DOHH2 (cell line): ENCODE results near the gene USP30.

Experiments
- H3F3A ChIP-seq: fragments of 200-600 bp; sonication (generic), shearing (Covaris generic); 2 replicates; pipeline ENCODE4 v1.6.0; 2016; ENCODE audit warnings: antibody characterized with exemption, mild to moderate bottlenecking; ENCODE audit not compliant: control insufficient read depth, insufficient read depth
- H3K27ac ChIP-seq: fragments of 200-600 bp; sonication (generic); 2 replicates; pipeline ENCODE4 v1.5.1; 2014; ENCODE audit warnings: low read depth, mild to moderate bottlenecking, low read length, moderate library complexity
- H3K27me3 ChIP-seq: fragments of 200-600 bp; sonication (generic); 2 replicates; pipeline ENCODE4 v1.6.1; 2014; ENCODE audit warnings: mild to moderate bottlenecking, low read length, mixed read lengths; ENCODE audit not compliant: control insufficient read depth
- H3K36me3 ChIP-seq: fragments of 200-600 bp; sonication (generic); 2 replicates; pipeline ENCODE4 v1.6.1; 2014; ENCODE audit warnings: mild to moderate bottlenecking, low read length, moderate library complexity, mixed read lengths; ENCODE audit not compliant: control insufficient read depth
- H3K4me1 ChIP-seq: fragments of 200-600 bp; sonication (generic); 2 replicates; pipeline ENCODE4 v1.6.1; 2014; ENCODE audit warnings: mild to moderate bottlenecking, low read length, mixed read lengths; ENCODE audit not compliant: control insufficient read depth
- H3K4me2 ChIP-seq: fragments of 200-600 bp; sonication (generic); 2 replicates; pipeline ENCODE4 v1.6.0; 2014; ENCODE audit warnings: mild to moderate bottlenecking, low read length, moderate library complexity
- H3K4me3 ChIP-seq: fragments of 200-600 bp; sonication (generic); 2 replicates; pipeline ENCODE4 v1.5.1; 2014; ENCODE audit warnings: mild to moderate bottlenecking, low read length, mixed read lengths
- H3K79me2 ChIP-seq: fragments of 200-600 bp; sonication (generic); 2 replicates; pipeline ENCODE4 v1.6.1; 2014; ENCODE audit warnings: mild to moderate bottlenecking, low read length, mixed read lengths; ENCODE audit not compliant: control insufficient read depth
- H3K9me2 ChIP-seq: fragments of 200-600 bp; sonication (generic); replicated peaks from 2 replicates; pipeline ENCODE4 v1.6.1; 2014; ENCODE audit warnings: mild to moderate bottlenecking, low read length, mixed read lengths; ENCODE audit not compliant: control insufficient read depth
- H3K9me3 ChIP-seq: fragments of 200-600 bp; sonication (generic); 2 replicates; pipeline ENCODE4 v1.6.1; 2014; ENCODE audit warnings: antibody characterized with exemption, low read length, mixed read lengths; ENCODE audit not compliant: control insufficient read depth, insufficient read depth
- H4K20me1 ChIP-seq: fragments of 200-600 bp; sonication (generic); 2 replicates; pipeline ENCODE4 v1.6.0; 2014; ENCODE audit warnings: low read depth, mild to moderate bottlenecking, antibody characterized with exemption, low read length, moderate library complexity; ENCODE audit not compliant: control insufficient read depth, insufficient read depth
- EZH2phosphoT487 ChIP-seq: fragments of 200-600 bp; sonication (generic); IDR thresholded peaks from 2 replicates; pipeline ENCODE4 v1.6.1; 2017; ENCODE audit warnings: borderline replicate concordance, mild to moderate bottlenecking, antibody characterized with exemption, low read length, moderate library complexity, mixed read lengths
- TF ChIP-seq, protein P1 (sequence below): fragments of 200-600 bp; sonication (generic); IDR thresholded peaks from one replicate; pipeline ENCODE4 v1.5.1; 2014; ENCODE audit warnings: antibody characterized with exemption, mild to moderate bottlenecking, low read depth, low read length; ENCODE audit not compliant: poor library complexity, severe bottlenecking

The USP30 gene

DNA sequence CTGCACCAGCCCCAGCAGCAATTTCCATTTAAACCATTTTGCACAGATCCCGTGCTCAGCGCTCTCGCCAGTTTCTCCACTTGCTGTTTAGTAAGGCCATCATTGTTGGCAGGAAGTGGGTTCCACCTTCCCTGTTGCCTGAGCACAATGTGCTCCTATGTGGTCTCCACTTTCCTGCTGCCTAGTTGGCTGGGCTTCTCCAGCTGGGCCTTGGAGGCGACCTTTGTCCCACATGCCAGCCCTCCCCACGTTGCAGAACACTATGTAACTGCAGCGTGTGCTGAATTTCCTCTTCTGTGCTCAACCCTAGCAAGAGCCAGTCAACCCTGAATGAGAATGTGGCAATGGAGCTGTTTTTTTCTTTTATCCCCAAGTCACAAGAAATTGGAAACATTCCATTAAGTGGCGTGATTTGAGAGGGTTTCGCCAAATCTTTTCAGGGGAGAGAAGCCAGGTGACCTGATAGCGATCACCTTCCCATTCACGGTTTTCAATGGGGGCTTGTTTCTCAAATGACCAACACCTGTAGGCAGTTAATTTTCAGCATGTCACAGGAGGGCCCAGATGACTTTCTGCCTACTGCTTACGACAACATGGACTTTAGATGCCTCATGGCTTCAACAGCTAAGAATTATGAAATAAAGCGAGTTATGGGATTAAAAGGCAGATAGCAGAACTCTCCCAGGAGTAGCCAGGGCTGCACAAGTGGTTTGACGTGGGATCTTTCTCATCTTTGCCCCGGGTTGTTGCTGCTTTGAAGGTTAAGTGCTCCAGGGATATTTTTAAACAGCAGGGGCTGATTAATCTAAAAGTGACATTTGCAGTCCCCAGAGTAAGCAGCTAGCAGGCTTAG, 63.6 kb downstream of the USP30 start, which contains the start of gene ACACB:
TSS of gene ACACB (plus strand) at position 830 of the 853 bp plus-strand sequence. CDS start 22,819 bp downstream, outside the sequence.
- Histone ChIP-seq H3K27me3 (no peaks in the 10 kb centered on the region), H3F3A (0 out of 2 replicates have a peak, but pooled peaks cover 3% of the 10 kb centered on the region), H3K79me2 (no peaks in the 10 kb centered on the region), H3K4me1 (peaks cover 6% of the 10 kb centered on the region), H4K20me1 (no peaks in the 10 kb centered on the region), H3K9me2 (no peaks in the 10 kb centered on the region), H3K36me3 (peaks cover 2% of the 10 kb centered on the region; the same call in 1 of the 2 replicates), H3K9me3 (no peaks in the 10 kb centered on the region), H3K4me2 (no peak within 1 kb of the TSS), H3K4me3 (no peak within 1 kb of the TSS), H3K27ac (no peak within 1 kb of the TSS)
- TF ChIP-seq, protein P1, sequence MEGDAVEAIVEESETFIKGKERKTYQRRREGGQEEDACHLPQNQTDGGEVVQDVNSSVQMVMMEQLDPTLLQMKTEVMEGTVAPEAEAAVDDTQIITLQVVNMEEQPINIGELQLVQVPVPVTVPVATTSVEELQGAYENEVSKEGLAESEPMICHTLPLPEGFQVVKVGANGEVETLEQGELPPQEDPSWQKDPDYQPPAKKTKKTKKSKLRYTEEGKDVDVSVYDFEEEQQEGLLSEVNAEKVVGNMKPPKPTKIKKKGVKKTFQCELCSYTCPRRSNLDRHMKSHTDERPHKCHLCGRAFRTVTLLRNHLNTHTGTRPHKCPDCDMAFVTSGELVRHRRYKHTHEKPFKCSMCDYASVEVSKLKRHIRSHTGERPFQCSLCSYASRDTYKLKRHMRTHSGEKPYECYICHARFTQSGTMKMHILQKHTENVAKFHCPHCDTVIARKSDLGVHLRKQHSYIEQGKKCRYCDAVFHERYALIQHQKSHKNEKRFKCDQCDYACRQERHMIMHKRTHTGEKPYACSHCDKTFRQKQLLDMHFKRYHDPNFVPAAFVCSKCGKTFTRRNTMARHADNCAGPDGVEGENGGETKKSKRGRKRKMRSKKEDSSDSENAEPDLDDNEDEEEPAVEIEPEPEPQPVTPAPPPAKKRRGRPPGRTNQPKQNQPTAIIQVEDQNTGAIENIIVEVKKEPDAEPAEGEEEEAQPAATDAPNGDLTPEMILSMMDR = no peak
- TF ChIP-seq EZH2phosphoT487 = no peak

DNA sequence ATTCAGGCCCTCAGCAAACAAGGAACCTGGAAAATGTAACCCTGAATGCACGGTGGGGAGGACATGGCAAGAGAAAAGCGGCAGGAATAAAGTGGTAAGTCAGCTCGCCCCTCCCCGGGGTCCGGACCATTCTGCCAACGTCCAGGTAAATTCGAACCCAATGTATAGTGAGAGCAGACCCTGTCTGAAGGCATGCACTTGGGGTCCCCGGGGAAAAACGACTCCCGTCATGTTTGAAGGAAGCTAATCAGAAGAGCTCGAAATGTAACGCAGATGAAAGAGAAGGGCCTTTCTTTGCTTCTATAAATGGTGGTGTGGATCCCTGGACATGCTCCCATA, 64.2 kb downstream of the USP30 start:
- Histone ChIP-seq H3K79me2 (no peaks in the 10 kb centered on the region), H3K27ac (no peak overlapping the region), H3K27me3 (no peaks in the 10 kb centered on the region), H3K4me1 (peaks cover 2% of the 10 kb centered on the region), H3K4me2 (no peak overlapping the region), H3F3A (0 out of 2 replicates have a peak, but pooled peaks cover 3% of the 10 kb centered on the region), H3K4me3 (no peak overlapping the region), H3K9me2 (no peaks in the 10 kb centered on the region), H3K36me3 (no peaks in the 10 kb centered on the region), H4K20me1 (no peaks in the 10 kb centered on the region), H3K9me3 (no peaks in the 10 kb centered on the region)
- no peak for TF ChIP-seq EZH2phosphoT487
- TF ChIP-seq, protein P1 = no peak

DNA sequence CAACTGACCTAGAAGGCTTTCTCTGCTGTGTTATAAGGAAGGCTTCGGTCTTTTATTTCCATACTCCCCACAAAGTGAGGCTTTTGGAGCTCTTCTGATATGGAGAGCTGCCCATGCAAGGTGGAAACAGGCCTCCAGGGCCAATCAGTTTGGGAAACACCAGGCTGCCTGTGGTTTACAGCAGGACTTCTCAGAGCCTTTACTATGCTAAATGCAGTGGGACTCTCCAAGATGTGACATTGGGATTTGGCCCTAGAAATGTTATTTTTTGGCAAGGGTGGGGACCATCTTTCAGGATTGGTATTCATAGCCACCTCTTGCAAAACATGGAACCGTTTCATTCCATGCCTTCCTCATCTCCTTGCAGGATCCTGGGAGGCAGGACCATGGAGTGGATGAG, 67.7 kb downstream of the USP30 start:
- H3K36me3 ChIP-seq = no peaks in the 10 kb centered on the region
- no peak overlapping the region for H3K4me2 ChIP-seq
- H3K9me2 ChIP-seq = no peaks in the 10 kb centered on the region
- H3K9me3 ChIP-seq = no peaks in the 10 kb centered on the region
- no peaks in the 10 kb centered on the region for H4K20me1 ChIP-seq
- no peaks in the 10 kb centered on the region for H3K79me2 ChIP-seq
- H3K4me3 ChIP-seq = no peak overlapping the region
- no peaks in the 10 kb centered on the region for H3F3A ChIP-seq
- no peak overlapping the region for H3K27ac ChIP-seq
- TF ChIP-seq EZH2phosphoT487 = no peak
- TF ChIP-seq, protein P1 = no peak
- no peaks in the 10 kb centered on the region for H3K4me1 ChIP-seq
- H3K27me3 ChIP-seq = peaks cover 8% of the 10 kb centered on the region
